ENCODE results near the gene CFAP54.

The CFAP54 gene

GRCh38 chr12:96773031-96773430 is 283.7 kb downstream of the CFAP54 start:
- no peak for DNase-seq

- DNase-seq: no peak
Measured at GRCh38 chr12:96774496-96775256, 285.3 kb downstream of the CFAP54 start.

- no peak for DNase-seq
Measured at GRCh38 chr12:96776908-96777307, 287.5 kb downstream of the CFAP54 start.

- no peak for DNase-seq
Measured at GRCh38 chr12:96780330-96780729, 291.0 kb downstream of the CFAP54 start.

GRCh38 chr12:96786791-96787190 is 297.4 kb downstream of the CFAP54 start:
- no peak for DNase-seq

- no peak for DNase-seq
Measured at GRCh38 chr12:96803969-96804368, 314.6 kb downstream of the CFAP54 start.

- no peak for DNase-seq
Measured at GRCh38 chr12:96806272-96806671, 316.9 kb downstream of the CFAP54 start.

- no peak for DNase-seq
Measured at GRCh38 chr12:96807741-96808140, 318.4 kb downstream of the CFAP54 start.

- no peak for DNase-seq
Measured at GRCh38 chr12:96808587-96808986, 319.2 kb downstream of the CFAP54 start.

GRCh38 chr12:96809522-96809921 is 320.1 kb downstream of the CFAP54 start:
- no peak for DNase-seq

- no peak for DNase-seq
Measured at GRCh38 chr12:96810057-96810456, 320.7 kb downstream of the CFAP54 start.

GRCh38 chr12:96810477-96810876 is 321.1 kb downstream of the CFAP54 start:
- no peak for DNase-seq

GRCh38 chr12:96811083-96811482 is 321.7 kb downstream of the CFAP54 start:
- DNase-seq: peak; percentile 30 to 65

- no peak for DNase-seq
Measured at GRCh38 chr12:96812153-96812552, 322.8 kb downstream of the CFAP54 start.

- no peak for DNase-seq
Measured at GRCh38 chr12:96814200-96814599, 324.8 kb downstream of the CFAP54 start.

- DNase-seq: no peak
Measured at GRCh38 chr12:96821592-96821991, 332.2 kb downstream of the CFAP54 start.

- DNase-seq: no peak
Measured at GRCh38 chr12:96822641-96823040, 333.3 kb downstream of the CFAP54 start.

GRCh38 chr12:96824074-96824837 is 334.9 kb downstream of the CFAP54 start:
- no peak for DNase-seq

- no peak for DNase-seq
Measured at GRCh38 chr12:96824838-96825236, 335.5 kb downstream of the CFAP54 start.

GRCh38 chr12:96828169-96828789 is 338.9 kb downstream of the CFAP54 start:
- DNase-seq: no peak

- DNase-seq: no peak
Measured at GRCh38 chr12:96829354-96829753, 340.0 kb downstream of the CFAP54 start.

GRCh38 chr12:96831346-96831745 is 342.0 kb downstream of the CFAP54 start:
- no peak for DNase-seq

- DNase-seq: no peak
Measured at GRCh38 chr12:96846293-96846692, 356.9 kb downstream of the CFAP54 start.

- DNase-seq: no peak
Measured at GRCh38 chr12:96850676-96851075, 361.3 kb downstream of the CFAP54 start.

Data from SW 1271 (cell line).